CD1c-positive myeloid dendritic cell (primary cell): ENCODE results near the gene KLF6.
A peak's percentile ranks its signal among the peaks of the same experiment; 100 is the strongest.

ENCODE experiments used
- DNase-seq: peaks from one replicate; pipeline ENCODE4 v3.0.0-alpha.2; 2016; ENCODE audit errors: extremely low spot score

Gene KLF6

GRCh38 chr10:3787816-3788215 is 2.8 kb upstream of the KLF6 start:
- no peak for DNase-seq

- DNase-seq: peak; percentile 18
These were observed 2.0 kb upstream of the KLF6 start for GRCh38 chr10:3787016-3787400.

GRCh38 chr10:3786295-3787015 is 1.4 kb upstream of the KLF6 start:
- DNase-seq: peak; percentile 26

- peak; percentile 54 for DNase-seq
These were observed 852 bp upstream of the KLF6 start for GRCh38 chr10:3785851-3786271.

- peak; percentile 100 for DNase-seq
These were observed 342 bp upstream of the KLF6 start for GRCh38 chr10:3785251-3785850.

- DNase-seq: peak; percentile 83
These were observed 1.2 kb downstream of the KLF6 start for GRCh38 chr10:3783682-3784432.

- peak; percentile 82 for DNase-seq
These were observed 1.7 kb downstream of the KLF6 start for GRCh38 chr10:3783316-3783681.

GRCh38 chr10:3782451-3783315 is 2.3 kb downstream of the KLF6 start:
- peak; percentile 91 for DNase-seq

GRCh38 chr10:3782146-3782450 is 2.9 kb downstream of the KLF6 start:
- no peak for DNase-seq

- peak; percentile 86 for DNase-seq
These were observed 3.4 kb downstream of the KLF6 start for GRCh38 chr10:3781468-3782145.

GRCh38 chr10:3780771-3781467 is 4.1 kb downstream of the KLF6 start:
- DNase-seq: no peak

- DNase-seq: peak; percentile 60
These were observed 4.8 kb downstream of the KLF6 start for GRCh38 chr10:3780021-3780770.

GRCh38 chr10:3779158-3779741 is 5.8 kb downstream of the KLF6 start:
- DNase-seq: peak; percentile 40

- DNase-seq: peak; percentile 43
These were observed 6.3 kb downstream of the KLF6 start for GRCh38 chr10:3778692-3779157.

- peak; percentile 54 for DNase-seq
These were observed 6.9 kb downstream of the KLF6 start for GRCh38 chr10:3777981-3778691.

- peak; percentile 89 for DNase-seq
These were observed 8.0 kb downstream of the KLF6 start for GRCh38 chr10:3776796-3777571.

GRCh38 chr10:3775696-3776551 is 9.1 kb downstream of the KLF6 start:
- peak; percentile 70 for DNase-seq
